Measurements from ENCODE around the gene TICAM2.

DNA sequence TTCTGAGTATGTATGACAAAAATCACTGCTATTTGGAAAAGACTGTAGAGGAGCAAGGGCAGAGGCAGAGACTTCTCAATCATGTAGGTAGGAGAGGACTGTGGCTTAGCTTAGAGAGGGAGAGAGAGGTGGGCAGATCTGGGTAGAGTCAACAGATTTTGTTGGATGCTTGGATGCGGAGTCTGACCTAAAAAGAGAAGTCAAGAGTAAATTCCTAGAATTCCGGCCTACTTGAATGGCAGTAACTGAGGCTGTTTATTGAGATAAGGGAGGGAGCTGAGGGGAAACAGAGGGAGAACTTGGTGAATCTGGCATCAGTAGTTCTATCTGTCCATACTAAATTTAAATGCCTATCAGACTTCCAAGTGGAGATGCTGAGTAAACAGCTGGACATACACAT is 2.4 kb downstream of the TICAM2 start:
- TF ChIP-seq, protein P1, sequence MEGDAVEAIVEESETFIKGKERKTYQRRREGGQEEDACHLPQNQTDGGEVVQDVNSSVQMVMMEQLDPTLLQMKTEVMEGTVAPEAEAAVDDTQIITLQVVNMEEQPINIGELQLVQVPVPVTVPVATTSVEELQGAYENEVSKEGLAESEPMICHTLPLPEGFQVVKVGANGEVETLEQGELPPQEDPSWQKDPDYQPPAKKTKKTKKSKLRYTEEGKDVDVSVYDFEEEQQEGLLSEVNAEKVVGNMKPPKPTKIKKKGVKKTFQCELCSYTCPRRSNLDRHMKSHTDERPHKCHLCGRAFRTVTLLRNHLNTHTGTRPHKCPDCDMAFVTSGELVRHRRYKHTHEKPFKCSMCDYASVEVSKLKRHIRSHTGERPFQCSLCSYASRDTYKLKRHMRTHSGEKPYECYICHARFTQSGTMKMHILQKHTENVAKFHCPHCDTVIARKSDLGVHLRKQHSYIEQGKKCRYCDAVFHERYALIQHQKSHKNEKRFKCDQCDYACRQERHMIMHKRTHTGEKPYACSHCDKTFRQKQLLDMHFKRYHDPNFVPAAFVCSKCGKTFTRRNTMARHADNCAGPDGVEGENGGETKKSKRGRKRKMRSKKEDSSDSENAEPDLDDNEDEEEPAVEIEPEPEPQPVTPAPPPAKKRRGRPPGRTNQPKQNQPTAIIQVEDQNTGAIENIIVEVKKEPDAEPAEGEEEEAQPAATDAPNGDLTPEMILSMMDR (conservative IDR thresholded peaks at IDR 0.05; ENCODE audit: low read depth, low read length) = no peak
- TF ChIP-seq EZH2 (IDR thresholded peaks at IDR 0.05; ENCODE audit: low read length, unreplicated experiment) (no peak), EZH2phosphoT487 (IDR thresholded peaks at IDR 0.05; ENCODE audit: borderline replicate concordance, low read length) (no peak)

Measured in PC-3 (cell line).